Keratinocyte (primary cell): ENCODE data around the gene FAM13A.

ENCODE experiments used
- EZH2 ChIP-seq: IDR thresholded peaks from one replicate; pipeline ENCODE4 v1.6.1; 2012; ENCODE audit warnings: inconsistent platforms, mild to moderate bottlenecking, low read length, moderate library complexity
- TF ChIP-seq, protein P1 (sequence below), 3 experiments: IDR thresholded peaks in 1 of 3; conservative IDR thresholded peaks in 1 of 3; optimal IDR thresholded peaks in 1 of 3; 2 replicates in 2 of 3; 3 replicates in 1 of 3; pipeline versions ENCODE3 to v1.5.1; 2011; ENCODE audit warnings: low read length in 3 of 3, mild to moderate bottlenecking in 3 of 3, moderate library complexity in 2 of 3, control low read depth in 1 of 3, inconsistent platforms in 1 of 3; ENCODE audit not compliant: insufficient read depth in 2 of 3; ENCODE audit errors: extremely low read depth in 1 of 3

DNA sequence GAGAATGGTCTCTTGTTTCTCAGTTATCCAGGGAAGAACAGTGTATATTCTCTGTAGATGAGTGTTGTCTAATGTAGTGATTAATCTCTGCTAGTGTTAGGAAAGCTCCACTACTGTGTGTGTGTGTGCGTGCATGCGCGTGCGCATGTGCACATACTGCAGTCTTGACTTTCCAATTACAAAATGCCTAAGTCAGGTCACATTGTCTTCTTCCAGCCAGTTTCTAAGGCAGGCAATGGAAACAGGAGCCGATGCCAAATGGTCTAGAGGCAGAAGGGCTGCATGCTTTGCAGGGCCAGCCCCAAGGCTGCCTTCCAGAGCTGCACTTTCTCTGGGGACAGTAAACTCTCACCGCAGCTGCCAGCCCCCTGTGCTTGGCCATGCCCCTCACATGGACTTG is 328.8 kb downstream of the FAM13A start:
- TF ChIP-seq, protein P1, sequence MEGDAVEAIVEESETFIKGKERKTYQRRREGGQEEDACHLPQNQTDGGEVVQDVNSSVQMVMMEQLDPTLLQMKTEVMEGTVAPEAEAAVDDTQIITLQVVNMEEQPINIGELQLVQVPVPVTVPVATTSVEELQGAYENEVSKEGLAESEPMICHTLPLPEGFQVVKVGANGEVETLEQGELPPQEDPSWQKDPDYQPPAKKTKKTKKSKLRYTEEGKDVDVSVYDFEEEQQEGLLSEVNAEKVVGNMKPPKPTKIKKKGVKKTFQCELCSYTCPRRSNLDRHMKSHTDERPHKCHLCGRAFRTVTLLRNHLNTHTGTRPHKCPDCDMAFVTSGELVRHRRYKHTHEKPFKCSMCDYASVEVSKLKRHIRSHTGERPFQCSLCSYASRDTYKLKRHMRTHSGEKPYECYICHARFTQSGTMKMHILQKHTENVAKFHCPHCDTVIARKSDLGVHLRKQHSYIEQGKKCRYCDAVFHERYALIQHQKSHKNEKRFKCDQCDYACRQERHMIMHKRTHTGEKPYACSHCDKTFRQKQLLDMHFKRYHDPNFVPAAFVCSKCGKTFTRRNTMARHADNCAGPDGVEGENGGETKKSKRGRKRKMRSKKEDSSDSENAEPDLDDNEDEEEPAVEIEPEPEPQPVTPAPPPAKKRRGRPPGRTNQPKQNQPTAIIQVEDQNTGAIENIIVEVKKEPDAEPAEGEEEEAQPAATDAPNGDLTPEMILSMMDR (optimal IDR thresholded peaks at IDR 0.05 in 1 of 3, IDR thresholded peaks at IDR 0.05 in 1 of 3, conservative IDR thresholded peaks at IDR 0.05 in 1 of 3; ENCODE audit: extremely low read depth in 1 of 3, insufficient read depth in 2 of 3, low read length in 3 of 3) = no peak
- no peak for TF ChIP-seq EZH2
